RPMI8226 (cell line): ENCODE data around the gene AMIGO1.

Experiments
- DNase-seq: peaks from one replicate; pipeline ENCODE4 v3.0.0-alpha.2; 2015

Gene AMIGO1, protein sequence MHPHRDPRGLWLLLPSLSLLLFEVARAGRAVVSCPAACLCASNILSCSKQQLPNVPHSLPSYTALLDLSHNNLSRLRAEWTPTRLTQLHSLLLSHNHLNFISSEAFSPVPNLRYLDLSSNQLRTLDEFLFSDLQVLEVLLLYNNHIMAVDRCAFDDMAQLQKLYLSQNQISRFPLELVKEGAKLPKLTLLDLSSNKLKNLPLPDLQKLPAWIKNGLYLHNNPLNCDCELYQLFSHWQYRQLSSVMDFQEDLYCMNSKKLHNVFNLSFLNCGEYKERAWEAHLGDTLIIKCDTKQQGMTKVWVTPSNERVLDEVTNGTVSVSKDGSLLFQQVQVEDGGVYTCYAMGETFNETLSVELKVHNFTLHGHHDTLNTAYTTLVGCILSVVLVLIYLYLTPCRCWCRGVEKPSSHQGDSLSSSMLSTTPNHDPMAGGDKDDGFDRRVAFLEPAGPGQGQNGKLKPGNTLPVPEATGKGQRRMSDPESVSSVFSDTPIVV

DNA sequence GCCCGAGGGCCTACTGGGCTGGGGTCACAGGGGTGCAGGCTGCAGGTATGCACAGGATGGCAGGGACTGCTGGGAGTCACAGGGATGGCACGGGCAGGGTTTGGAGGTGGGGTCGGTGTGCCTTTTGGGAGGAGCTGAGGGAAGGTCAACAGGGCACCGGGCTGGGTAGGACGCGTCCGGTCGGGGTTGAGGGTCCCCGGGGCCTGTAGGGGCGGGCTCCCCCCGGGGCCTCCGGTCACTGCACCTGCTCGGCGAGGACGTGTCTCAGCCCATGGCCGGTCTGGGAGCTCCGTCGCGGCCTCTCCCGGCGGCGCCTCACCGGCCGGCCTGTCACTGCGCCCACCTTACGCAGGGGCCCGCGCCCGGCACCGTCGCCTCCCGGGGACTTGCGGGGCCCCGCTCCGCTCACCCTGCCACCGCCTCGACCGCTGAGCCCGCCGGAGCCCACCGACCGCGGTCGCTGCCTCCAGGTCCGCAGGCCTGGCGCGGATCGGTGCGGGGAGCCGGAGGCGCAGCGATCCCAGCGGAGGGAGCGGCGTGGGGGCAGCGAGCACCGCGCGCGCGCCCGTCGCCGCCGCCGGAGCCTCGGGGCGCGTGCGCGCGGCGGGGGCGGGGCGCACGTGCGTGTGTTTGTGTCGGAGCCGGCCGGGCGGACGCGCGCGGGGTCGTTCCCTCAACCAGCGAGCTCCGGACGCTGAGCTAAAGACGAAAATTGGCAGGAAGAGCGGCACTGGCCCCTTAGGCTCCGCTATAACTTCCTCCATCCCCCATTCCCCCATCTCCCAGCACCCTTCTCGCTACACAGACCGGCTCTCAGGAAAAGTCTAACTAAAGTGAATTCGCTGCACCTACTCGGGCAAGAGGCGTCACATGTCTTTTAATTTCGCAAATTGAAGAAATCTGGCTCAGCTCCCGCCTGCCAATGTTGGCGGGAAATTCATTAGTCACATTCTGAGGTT lies at the start of gene AMIGO1:
Gene AMIGO1 (minus strand): TSS at position 552 of the 959 bp plus-strand sequence. CDS start 815 bp downstream, outside the sequence.
- peak; percentile 58 for DNase-seq

DNA sequence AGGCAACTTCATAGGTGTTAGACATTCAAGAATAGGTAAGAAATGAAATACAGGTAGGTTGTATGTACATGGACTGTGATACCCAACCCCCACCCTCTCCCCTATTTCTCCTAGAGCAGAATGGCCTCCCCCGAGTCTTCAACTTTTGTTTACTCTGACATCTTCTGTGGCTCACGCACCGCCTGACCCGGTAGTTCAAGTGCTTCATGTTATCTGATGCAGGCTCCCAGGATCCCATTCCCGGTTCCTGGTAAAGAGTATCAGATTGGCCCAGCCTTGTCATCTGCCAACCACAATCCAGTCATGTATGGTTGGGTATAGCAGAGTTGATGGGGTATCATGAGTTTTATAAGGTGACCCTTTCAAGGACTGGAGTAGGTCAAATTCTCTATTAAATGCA lies 48.0 kb upstream of the AMIGO1 start:
- DNase-seq, result no peak

DNA sequence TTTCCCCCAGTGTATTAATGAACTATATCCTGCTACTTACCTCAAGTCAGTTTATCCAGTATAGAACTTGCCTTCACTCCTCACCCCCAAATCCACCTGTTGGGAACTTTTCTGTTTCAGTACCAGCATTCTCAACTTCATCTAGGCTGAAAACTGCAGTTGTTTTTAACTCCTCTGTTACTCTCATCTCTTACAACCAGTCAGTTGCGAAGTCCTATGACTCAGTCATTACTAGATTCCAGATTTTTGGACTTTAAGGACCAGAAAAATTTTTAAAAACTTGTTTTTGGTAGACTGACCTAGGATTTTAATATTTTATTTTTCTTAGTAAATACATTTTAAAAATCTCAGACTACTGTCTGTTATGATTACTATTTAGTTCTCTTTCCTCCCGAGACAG lies 47.0 kb upstream of the AMIGO1 start:
- DNase-seq, result no peak

DNA sequence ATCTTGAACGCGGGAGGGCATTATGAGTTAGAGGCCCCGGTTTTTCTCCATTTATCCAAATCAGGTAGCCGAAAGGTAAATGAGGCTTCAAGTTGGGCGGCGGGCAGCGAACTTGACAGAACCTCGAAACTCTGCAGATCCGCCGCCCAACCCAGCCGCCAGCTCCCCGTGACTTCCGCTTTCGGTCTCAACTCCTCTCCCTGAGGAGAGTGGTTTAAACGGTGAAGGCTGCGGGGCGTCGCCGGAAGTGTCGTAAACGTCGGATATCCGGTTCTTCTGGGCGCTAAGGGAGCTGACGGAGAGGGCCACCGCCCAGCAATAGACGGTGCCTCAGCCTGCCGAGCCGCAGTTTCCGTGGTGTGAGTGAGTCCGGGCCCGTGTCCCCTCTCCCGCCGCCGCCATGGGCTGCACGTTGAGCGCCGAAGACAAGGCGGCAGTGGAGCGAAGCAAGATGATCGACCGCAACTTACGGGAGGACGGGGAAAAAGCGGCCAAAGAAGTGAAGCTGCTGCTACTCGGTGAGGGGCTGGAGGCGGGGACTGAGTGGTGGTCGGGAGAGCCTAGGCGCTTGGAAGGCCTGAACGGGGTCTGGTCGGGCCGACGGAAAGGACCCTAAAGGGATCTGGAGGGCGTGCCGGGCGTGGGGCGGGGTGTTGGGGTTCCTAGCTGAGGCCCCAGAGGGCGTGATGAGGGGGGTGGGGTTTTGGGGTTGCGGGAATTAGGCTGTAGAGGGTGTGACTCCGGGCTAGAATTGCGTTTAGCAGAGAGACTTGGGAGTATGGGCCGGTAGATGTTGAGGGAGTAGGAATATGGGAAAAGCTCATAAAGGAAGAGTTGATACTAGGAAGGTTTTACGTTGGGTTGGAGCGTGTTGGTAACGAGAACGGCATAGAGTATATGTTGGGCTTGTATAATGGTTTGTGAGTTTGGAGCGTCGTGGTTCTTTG lies 39.1 kb upstream of the AMIGO1 start, which contains the start of gene GNAI3:
Gene GNAI3 (plus strand): TSS at position 295 of the 947 bp plus-strand sequence. CDS start 106 bp downstream, at position 401.
- peak; percentile 93 for DNase-seq

DNA sequence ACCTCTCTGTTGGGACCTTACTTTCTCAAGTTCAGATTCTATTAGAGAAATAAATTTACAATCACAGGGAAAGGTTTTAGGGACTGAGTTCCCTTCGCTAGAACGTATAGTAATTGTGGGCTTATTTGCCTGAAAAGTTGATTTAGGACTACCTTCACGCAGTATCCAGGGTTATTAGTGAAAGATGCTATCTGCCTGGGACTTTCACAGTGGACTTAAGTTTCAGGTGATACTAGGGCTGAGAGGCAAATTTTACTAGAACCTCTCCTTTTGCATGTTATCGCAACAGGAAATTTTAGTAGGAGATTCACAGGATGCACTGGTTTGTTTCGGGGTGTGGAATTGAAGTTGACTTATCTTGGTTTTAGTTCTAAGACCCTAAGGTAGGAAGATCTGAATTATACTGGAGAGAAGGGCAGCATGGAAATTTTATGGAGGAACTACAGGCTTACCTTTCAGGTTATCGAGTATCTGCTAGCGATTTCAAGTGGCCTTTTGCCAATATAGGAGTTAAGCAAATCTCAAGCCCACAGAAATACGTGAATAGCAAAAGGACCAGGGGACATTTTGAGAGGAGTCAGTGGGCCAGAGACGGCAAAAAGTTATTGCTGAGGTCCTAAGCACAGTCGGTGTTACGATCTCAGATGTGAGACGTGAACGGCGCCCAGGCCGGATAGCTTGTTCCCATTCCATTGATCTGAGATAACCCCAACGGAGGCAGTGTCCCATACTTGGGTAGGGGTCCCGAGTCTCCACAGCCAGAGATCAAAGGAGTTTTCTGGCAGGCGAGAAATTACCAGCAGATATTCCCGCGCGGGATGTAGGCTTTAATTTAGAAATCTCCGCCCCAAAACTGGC lies 38.2 kb upstream of the AMIGO1 start:
- DNase-seq, result no peak

DNA sequence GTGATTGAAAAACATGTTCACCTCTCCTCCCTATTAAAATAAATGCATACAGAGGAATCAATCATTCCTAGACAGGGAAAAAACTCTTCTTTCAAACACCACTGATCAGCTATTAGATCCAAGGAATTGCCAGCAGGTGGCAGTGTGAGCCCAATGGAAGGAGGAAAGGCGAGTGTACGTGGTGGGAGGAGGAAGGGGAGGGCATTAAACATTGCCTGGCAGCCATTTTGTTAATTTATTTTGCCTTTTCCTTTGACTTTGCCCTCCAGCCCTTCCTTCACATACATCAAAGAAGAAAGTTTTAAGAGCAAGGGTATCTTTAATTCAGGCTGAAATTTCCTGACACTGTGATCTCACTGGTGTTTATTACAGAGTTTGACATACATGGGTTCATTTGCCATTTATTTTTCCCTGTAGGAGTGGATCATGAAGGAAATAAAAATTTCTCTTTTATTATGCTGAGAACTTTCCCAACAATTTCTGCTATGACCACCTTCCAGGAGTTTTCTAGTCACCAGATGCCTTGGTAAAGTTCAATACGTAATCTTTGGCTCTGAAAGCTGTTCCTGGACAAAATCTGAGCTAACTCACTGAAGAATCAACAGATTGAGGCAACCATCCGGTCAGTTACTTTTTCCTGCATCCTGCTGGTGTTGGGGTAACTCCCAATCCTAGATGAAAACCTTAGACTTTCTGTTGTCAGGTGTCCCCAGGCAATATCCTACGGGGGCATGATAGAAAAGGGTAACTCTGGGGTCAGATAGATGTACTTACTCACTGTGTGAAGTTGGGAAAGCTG lies 37.0 kb upstream of the AMIGO1 start:
- DNase-seq, result peak; percentile 88

DNA sequence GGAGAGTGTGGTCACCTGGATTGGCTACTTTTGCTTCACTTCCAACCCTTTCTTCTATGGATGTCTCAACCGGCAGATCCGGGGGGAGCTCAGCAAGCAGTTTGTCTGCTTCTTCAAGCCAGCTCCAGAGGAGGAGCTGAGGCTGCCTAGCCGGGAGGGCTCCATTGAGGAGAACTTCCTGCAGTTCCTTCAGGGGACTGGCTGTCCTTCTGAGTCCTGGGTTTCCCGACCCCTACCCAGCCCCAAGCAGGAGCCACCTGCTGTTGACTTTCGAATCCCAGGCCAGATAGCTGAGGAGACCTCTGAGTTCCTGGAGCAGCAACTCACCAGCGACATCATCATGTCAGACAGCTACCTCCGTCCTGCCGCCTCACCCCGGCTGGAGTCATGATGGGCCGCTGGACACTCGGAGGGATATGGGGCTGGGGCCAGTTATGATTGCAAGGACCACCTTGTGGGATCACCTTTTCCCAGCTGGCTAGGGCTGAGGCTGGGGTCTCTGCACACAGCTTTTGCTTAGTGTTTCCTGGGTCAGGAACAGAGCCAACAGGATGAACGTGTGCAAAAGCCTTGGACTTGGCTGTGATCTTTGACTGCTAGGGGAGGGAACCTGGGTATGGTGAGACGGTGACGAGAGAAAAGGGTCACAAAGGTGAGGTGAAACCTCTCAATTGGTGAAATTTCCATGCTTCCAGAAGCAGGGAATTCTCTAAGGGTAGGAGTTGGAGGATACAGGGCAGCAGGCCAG lies 34.6 kb upstream of the AMIGO1 start:
- DNase-seq, result no peak

DNA sequence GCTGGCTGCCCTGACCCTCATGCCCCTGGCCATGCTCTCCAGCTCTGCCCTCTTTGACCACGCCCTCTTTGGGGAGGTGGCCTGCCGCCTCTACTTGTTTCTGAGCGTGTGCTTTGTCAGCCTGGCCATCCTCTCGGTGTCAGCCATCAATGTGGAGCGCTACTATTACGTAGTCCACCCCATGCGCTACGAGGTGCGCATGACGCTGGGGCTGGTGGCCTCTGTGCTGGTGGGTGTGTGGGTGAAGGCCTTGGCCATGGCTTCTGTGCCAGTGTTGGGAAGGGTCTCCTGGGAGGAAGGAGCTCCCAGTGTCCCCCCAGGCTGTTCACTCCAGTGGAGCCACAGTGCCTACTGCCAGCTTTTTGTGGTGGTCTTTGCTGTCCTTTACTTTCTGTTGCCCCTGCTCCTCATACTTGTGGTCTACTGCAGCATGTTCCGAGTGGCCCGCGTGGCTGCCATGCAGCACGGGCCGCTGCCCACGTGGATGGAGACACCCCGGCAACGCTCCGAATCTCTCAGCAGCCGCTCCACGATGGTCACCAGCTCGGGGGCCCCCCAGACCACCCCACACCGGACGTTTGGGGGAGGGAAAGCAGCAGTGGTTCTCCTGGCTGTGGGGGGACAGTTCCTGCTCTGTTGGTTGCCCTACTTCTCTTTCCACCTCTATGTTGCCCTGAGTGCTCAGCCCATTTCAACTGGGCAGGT lies 33.9 kb upstream of the AMIGO1 start:
- no peak for DNase-seq

DNA sequence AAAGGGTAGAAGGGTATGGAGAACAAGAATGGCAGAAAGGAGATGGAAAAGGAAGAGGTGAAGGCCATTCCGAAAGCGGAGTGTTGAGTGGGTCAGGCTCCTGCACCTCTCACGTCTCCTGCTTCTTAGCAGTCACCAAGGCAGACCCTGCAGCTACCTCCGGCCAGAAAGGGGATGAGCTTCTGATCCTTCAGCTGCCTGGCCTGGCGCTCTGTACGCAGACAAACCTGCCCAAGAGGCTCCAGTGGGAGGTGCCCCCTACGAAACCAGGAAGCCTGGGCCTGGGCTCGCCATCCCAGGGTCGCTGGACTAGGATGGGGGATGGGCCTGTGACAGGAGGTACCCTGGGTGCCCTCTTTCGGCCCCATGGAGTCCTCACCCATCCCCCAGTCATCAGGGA lies 33.1 kb upstream of the AMIGO1 start:
- DNase-seq, result no peak

DNA sequence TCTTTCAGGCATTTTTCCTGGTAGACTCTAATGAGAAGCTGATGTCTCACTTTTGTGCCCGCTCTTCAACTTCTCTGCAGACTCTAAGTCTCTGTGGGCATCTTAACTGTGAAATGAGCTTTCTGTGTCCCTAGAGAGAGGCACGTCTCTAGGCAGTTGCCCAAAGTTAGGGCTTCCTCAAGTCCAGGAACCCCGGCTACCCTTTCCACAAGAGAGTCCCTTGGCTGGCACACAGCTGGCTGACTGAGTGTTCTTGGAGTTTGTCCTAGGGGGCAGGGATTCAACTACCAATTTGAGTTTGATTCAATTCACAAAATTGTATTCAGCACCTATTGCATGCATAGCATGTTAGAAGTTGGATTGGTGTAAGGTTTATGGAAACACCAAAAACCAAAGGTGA lies 31.6 kb upstream of the AMIGO1 start:
- no peak for DNase-seq

DNA sequence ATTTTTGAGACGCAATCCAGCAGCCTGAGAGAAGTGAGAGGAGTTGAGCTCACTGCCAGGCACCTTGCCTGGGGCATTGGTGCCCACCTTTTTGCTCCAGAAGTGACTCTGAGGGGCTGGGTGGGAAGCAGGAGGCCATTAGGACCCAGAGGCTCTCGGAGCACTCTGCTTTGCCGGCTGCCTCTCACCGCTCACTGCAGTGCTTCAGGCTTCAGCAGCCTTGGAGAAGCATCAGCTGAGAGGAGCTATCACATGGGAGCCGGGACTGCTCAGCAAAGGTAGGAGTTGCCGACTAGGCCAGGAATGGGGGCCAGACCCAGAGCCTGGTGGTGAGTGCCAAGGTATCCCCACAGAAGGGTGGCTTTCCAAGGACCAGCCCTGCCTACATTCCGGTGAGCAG lies 30.1 kb upstream of the AMIGO1 start, which contains the start of gene GPR61:
Gene GPR61 (plus strand): TSS at position 197 of the 400 bp plus-strand sequence. CDS start 3,151 bp downstream, outside the sequence.
- DNase-seq, result no peak

DNA sequence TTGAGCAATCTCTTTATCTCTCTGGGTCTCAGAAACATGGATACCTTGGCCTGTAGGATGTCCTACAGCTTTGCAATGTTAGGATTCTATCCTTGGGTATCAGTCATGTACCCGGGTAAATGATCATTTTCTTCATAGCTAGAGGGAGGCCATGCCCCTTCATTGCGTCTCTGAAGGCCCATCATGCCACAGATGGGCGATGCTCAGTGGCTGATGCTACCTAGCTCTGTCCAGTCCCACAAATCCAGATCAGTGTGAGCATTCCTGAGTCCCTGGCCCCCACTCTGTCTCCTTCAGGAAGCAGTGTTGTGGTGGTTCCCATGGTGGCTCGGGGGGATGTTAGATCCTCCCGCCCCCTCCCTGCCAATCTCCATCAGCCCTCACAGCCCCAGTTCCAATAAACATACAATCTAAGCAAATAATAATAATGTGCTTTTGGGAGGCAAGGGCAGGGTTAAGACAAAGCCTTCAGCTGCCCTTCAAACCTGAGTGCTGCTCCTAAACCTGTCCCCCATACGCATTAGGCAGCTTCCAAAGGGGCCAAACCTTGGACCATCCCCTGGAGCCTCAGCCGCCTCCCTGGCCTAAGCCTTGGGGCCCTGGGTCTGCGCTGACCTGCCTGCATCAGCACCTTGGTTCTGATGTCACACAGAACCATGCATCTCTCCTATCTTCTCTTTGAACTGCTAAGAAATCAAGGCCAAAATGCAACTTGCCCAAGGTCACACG lies 29.5 kb upstream of the AMIGO1 start:
- no peak for DNase-seq

DNA sequence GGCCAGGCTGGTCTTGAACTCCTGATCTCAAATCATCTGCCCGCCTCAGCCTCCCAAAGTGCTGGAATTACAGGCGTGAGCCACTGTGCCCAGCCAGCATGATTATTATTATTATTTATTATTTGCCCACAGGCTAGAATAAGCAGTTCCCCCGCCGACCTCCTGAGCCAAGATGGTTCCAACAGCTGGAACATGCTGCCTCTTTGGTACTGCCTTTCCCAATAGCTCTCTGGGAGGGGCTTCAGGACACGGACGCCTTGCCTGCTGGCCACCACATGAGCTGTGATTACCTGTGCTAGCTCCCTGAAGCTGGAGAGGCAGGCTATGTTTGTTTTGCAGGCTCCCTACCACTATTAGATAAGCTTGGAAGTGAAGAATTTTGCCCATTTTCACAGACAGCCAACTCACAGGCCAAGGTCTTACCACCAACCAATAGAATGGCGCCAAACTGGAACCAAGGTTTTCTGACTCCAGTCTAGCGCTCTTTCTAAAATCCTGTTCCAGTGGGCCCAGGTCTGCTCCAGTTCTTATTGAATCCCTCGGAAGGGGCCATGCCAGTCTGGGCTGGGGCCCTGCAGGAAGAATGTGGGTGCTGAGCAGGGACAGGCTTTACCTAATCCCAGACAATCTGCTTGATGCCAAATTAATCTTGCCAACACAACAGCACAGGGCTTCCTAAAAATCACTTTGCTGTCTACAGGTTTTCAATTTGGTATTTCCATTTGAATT lies 28.1 kb upstream of the AMIGO1 start:
- DNase-seq, result no peak

DNA sequence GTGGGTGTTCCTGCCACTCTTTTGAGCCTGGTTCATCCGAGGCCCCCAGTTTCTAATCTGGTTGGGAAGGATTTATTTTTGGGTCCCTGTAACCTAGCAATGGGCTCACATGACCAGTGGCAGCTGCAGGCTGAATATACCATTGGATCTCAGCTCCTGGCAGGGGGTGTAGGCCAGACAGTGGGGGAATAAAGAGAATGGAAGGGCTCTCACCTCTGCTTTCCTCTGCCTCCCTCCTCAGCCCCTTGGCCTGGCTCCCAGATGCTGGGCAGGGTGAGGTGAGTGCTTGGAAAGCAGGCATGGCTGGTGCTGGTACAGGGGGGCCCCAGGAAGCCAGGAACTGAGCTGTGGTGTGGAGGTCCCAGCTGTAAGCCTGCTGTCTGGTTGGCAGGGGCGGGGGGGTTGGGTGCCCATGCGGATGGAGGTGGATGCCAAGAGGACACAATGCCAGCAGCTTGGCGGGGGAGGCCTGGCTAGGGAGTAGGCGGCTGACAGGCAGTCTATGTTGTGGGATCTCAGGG lies 26.5 kb upstream of the AMIGO1 start:
- no peak for DNase-seq

DNA sequence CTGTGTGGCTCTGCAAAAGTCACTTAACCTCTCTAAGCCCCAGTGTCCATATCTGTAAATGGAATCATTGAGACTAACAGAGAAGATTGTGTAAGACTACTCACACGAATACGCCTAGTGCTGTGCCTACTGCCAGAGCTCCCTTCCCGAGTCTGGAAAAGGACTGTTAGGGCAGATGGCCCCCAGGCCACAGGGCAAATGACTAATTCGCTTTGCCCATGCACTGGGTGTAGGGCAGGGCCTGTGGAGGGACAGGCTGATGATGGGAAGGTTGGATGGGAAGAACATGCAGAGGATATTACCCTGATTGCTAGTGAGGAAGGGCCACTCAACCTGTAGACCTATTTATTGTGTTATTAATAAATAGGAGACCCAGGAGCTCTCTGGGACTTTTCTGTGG lies 26.0 kb upstream of the AMIGO1 start:
- no peak for DNase-seq

DNA sequence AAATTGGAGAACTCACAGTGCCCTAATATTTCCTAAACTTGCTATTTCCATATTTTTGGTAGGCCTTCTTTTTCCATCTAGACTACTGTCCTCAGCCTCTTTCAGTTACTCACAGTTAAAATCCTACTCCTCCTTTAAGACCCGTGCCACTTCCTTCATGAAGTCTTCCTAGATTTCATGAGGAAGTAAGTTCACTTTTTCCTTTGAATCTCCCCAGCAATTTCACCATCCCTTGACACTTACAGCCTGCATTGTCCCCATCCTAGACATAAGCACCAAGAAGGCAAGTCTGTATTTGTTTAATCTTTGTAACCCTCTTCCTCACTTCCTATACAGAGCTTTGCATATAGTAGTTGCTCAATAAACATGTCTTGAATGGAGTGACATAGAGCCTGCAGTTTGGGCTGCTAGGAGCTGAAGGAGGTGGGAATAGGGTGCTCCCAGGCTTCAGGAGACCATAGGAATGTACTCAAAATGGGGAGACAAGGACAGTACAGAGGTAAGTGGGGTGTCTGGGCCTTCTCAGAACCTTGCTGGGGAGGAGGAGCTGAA lies 24.9 kb upstream of the AMIGO1 start:
- no peak for DNase-seq
